HG03060 (cell line): ENCODE measurements around the gene FBXO3.
"Not testable (repeated sequence)": the region's sequence is repeated elsewhere in the genome, so short reads cannot be mapped to it uniquely, and the experiment has no call there.

Experiments used
- ATAC-seq: cut with Tn5 transposase; IDR thresholded peaks from one replicate; pipeline ENCODE4 v1.9.1; 2021; ENCODE audit warnings: low read depth, moderate number of reproducible peaks; ENCODE audit not compliant: unreplicated experiment

The FBXO3 gene

GRCh38 chr11:33773987-33774735 lies at the start of gene FBXO3:
FBXO3 (minus strand) TSS chr11:33774520; CDS start chr11:33774497, 23 bp downstream.
- ATAC-seq: peak; percentile 43

- ATAC-seq: not testable (repeated sequence)
These were observed 48.7 kb upstream of the FBXO3 start for GRCh38 chr11:33822981-33823380.

GRCh38 chr11:33819278-33820035 lies 45.1 kb upstream of the FBXO3 start:
- no peak for ATAC-seq

- no peak for ATAC-seq
These were observed 34.0 kb upstream of the FBXO3 start for GRCh38 chr11:33808228-33808828.

- no peak for ATAC-seq
These were observed 30.2 kb upstream of the FBXO3 start for GRCh38 chr11:33804471-33804870.

GRCh38 chr11:33802194-33802950 lies 28.1 kb upstream of the FBXO3 start:
- ATAC-seq: no peak

GRCh38 chr11:33801821-33802193 lies 27.5 kb upstream of the FBXO3 start:
- ATAC-seq: no peak

- ATAC-seq: no peak
These were observed 23.6 kb upstream of the FBXO3 start for GRCh38 chr11:33797879-33798278.

GRCh38 chr11:33790040-33790439 lies 15.7 kb upstream of the FBXO3 start:
- no peak for ATAC-seq

GRCh38 chr11:33788095-33788494 lies 13.8 kb upstream of the FBXO3 start:
- ATAC-seq: not testable (repeated sequence)

- ATAC-seq: no peak
These were observed 12.8 kb upstream of the FBXO3 start for GRCh38 chr11:33787076-33787475.

GRCh38 chr11:33785609-33786008 lies 11.3 kb upstream of the FBXO3 start:
- ATAC-seq: no peak

GRCh38 chr11:33779849-33780528 lies 5.7 kb upstream of the FBXO3 start:
- ATAC-seq: no peak

- ATAC-seq: no peak
These were observed 4.4 kb upstream of the FBXO3 start for GRCh38 chr11:33778675-33779074.

- no peak for ATAC-seq
These were observed 3.6 kb upstream of the FBXO3 start for GRCh38 chr11:33777906-33778305.

GRCh38 chr11:33775832-33776470 lies 1.6 kb upstream of the FBXO3 start:
- ATAC-seq: peak; percentile 33

GRCh38 chr11:33775467-33775807 lies 1.1 kb upstream of the FBXO3 start:
- ATAC-seq: no peak

GRCh38 chr11:33774736-33775466 lies 581 bp upstream of the FBXO3 start:
- no peak for ATAC-seq

- no peak for ATAC-seq
These were observed 825 bp downstream of the FBXO3 start for GRCh38 chr11:33773404-33773986.
